A549 (cell line): ENCODE data around the gene PSMA4. TPM values are rescaled to one million over a fixed set of nuclear protein-coding genes. Genes with fewer than 3 reads are reported as not detected.

Source experiments
- ATAC-seq, 2 experiments: fragments of 200-7000 bp in 1 of 2; fragments of >200 bp in 1 of 2; cut with Nextera tagmentation in 1 of 2; cut with Tn5 transposase in 1 of 2; 3 replicates each; pipeline versions ENCODE4 v1.8.0 to v1.9.1; 2018 to 2020; ENCODE audit warnings: mild to moderate bottlenecking in 1 of 2, moderate library complexity in 1 of 2
- CTCF ChIA-PET: fragments of 300-600 bp; sonication (Branson Sonifier 250); formaldehyde crosslinking; extraction: SDS; loops from one replicate; lab custom pipeline; 2021; ENCODE audit warnings: antibody characterized with exemption, inconsistent platforms; lab: Yijun Ruan, JAX
- POLR2A ChIA-PET: fragments of 350-600 bp; formaldehyde crosslinking; extraction: SDS; loops from one replicate; lab custom pipeline; 2021; ENCODE audit warnings: antibody characterized with exemption, inconsistent platforms; lab: Yijun Ruan, JAX
- DNase-seq, 2 experiments: peaks; one replicate each; pipeline versions ENCODE4 v3.0.0 to v3.0.0-alpha.2; 2011 to 2016; ENCODE audit warnings: low read depth in 1 of 2, low spot score in 1 of 2
- FAIRE-seq: peaks from 2 replicates; lab custom pipeline; 2011; peaks lifted over from hg19 to GRCh38; lab: Jason Lieb, UNC
- H3K27ac ChIP-seq, 2 experiments: fragments of >200 bp; sonication (Bioruptor Twin); formaldehyde crosslinking; 3 replicates each; pipeline ENCODE4 v1.5.1; 2016 to 2017
- H3K4me1 ChIP-seq: fragments of >200 bp; sonication (Bioruptor Twin); formaldehyde crosslinking; 3 replicates; pipeline ENCODE4 v1.6.1; 2016
- H3K4me2 ChIP-seq: fragments of >200 bp; sonication (Bioruptor Twin); formaldehyde crosslinking; 3 replicates; pipeline ENCODE4 v1.6.1; 2016
- H3K4me3 ChIP-seq: fragments of >200 bp; sonication (Bioruptor Twin); formaldehyde crosslinking; 3 replicates; pipeline ENCODE4 v1.5.1; 2016
- H3K9me3 ChIP-seq: fragments of >200 bp; sonication (Bioruptor Twin); formaldehyde crosslinking; 3 replicates; pipeline ENCODE4 v1.6.1; 2016
- BCL3 ChIP-seq: fragments of >200 bp; sonication (Bioruptor Twin); formaldehyde crosslinking; IDR thresholded peaks from 3 replicates; pipeline ENCODE4 v1.6.1; 2016
- CEBPB ChIP-seq, 2 experiments: fragments of >200 bp in 1 of 2; sonication (Bioruptor Twin) in 1 of 2; formaldehyde crosslinking in 1 of 2; IDR thresholded peaks; 2 replicates each; pipeline ENCODE4 v1.6.1; 2012 to 2016
- CHD2 ChIP-seq: fragments of 150-350 bp; IDR thresholded peaks from 2 replicates; pipeline ENCODE4 v1.6.1; 2014; ENCODE audit warnings: low read length; ENCODE audit not compliant: partially characterized antibody
- CHD4 ChIP-seq: fragments of 200-600 bp; sonication (generic); IDR thresholded peaks from 2 replicates; pipeline ENCODE4 v1.6.1; 2016; ENCODE audit warnings: antibody characterized with exemption, mild to moderate bottlenecking, borderline replicate concordance
- CTCF ChIP-seq: fragments of >200 bp; sonication (Bioruptor Twin); formaldehyde crosslinking; IDR thresholded peaks from 3 replicates; pipeline ENCODE4 v1.5.1; 2016
- EHF ChIP-seq: fragments of 250-450 bp; sonication (Bioruptor Pico); IDR thresholded peaks from 2 replicates; pipeline ENCODE4 v1.5.0; 2020; ENCODE audit warnings: mild to moderate bottlenecking
- EHMT2 ChIP-seq: fragments of 200-600 bp; sonication (generic); IDR thresholded peaks from 2 replicates; pipeline ENCODE4 v1.6.1; 2016; ENCODE audit warnings: antibody characterized with exemption, low read depth, mild to moderate bottlenecking, moderate library complexity
- FOSB ChIP-seq: fragments of 250-450 bp; sonication (Bioruptor Pico); IDR thresholded peaks from 2 replicates; pipeline ENCODE4 v1.5.0; 2020; ENCODE audit warnings: mild to moderate bottlenecking, moderate library complexity
- FOXS1 ChIP-seq: fragments of 250-450 bp; sonication (Bioruptor Pico); IDR thresholded peaks from 2 replicates; pipeline ENCODE4 v1.5.0; 2020; ENCODE audit warnings: mild to moderate bottlenecking, moderate library complexity
- HES2 ChIP-seq: fragments of >200 bp; sonication (Bioruptor Twin); formaldehyde crosslinking; IDR thresholded peaks from 2 replicates; pipeline ENCODE4 v1.6.1; 2016
- HEYL ChIP-seq: fragments of 250-450 bp; sonication (Bioruptor Pico); IDR thresholded peaks from 2 replicates; pipeline ENCODE4 v1.8.0; 2021; ENCODE audit warnings: mild to moderate bottlenecking, moderate library complexity
- HMGXB4 ChIP-seq: fragments of 250-450 bp; sonication (Bioruptor Pico); IDR thresholded peaks from 2 replicates; pipeline ENCODE4 v1.5.0; 2021; ENCODE audit warnings: mild to moderate bottlenecking, moderate library complexity, borderline replicate concordance
- HOXB5 ChIP-seq: fragments of 250-450 bp; sonication (Bioruptor Pico); IDR thresholded peaks from 2 replicates; pipeline ENCODE4 v1.5.0; 2020; ENCODE audit warnings: mild to moderate bottlenecking, moderate library complexity
- JUN ChIP-seq, 2 experiments: fragments of >200 bp; sonication (Bioruptor Twin); formaldehyde crosslinking; IDR thresholded peaks; 2 replicates in 1 of 2; 3 replicates in 1 of 2; pipeline ENCODE4 v1.6.1; 2016 to 2017
- JUNB ChIP-seq: fragments of >200 bp; sonication (Bioruptor Twin); formaldehyde crosslinking; IDR thresholded peaks from 2 replicates; pipeline ENCODE4 v1.6.1; 2016
- KDM1A ChIP-seq: fragments of 200-600 bp; sonication (generic); IDR thresholded peaks from 2 replicates; pipeline ENCODE4 v1.6.1; 2016; ENCODE audit warnings: low read depth, mild to moderate bottlenecking
- MAZ ChIP-seq: fragments of 150-350 bp; IDR thresholded peaks from 2 replicates; pipeline ENCODE4 v1.6.1; 2014; ENCODE audit warnings: antibody characterized with exemption, low read depth, low read length, borderline replicate concordance
- NPAS2 ChIP-seq: fragments of 250-450 bp; sonication (Bioruptor Pico); IDR thresholded peaks from 2 replicates; pipeline ENCODE4 v1.8.0; 2022; ENCODE audit warnings: mild to moderate bottlenecking, moderate library complexity, borderline replicate concordance
- PBX3 ChIP-seq: IDR thresholded peaks from 2 replicates; pipeline ENCODE4 v1.6.1; 2012
- PHF8 ChIP-seq: fragments of 200-600 bp; sonication (generic); IDR thresholded peaks from 2 replicates; pipeline ENCODE4 v1.6.1; 2016; ENCODE audit warnings: low read depth, mild to moderate bottlenecking, antibody characterized with exemption, moderate library complexity, borderline replicate concordance
- RARB ChIP-seq: fragments of 250-450 bp; sonication (Bioruptor Pico); IDR thresholded peaks from 2 replicates; pipeline ENCODE4 v1.8.0; 2021; ENCODE audit warnings: mild to moderate bottlenecking, moderate library complexity
- REST ChIP-seq: fragments of 200-600 bp; sonication (generic); IDR thresholded peaks from 2 replicates; pipeline ENCODE4 v1.6.1; 2016; ENCODE audit warnings: antibody characterized with exemption, mild to moderate bottlenecking, moderate library complexity
- RFX5 ChIP-seq: fragments of 450-650 bp; IDR thresholded peaks from 2 replicates; pipeline ENCODE4 v1.7.1; 2014; ENCODE audit warnings: antibody characterized with exemption, mild to moderate bottlenecking, moderate library complexity
- SMC3 ChIP-seq: fragments of >200 bp; sonication (Bioruptor Twin); formaldehyde crosslinking; IDR thresholded peaks from 3 replicates; pipeline ENCODE4 v1.6.1; 2018; ENCODE audit warnings: inconsistent platforms
- SREBF2 ChIP-seq: fragments of 450-650 bp; IDR thresholded peaks from 2 replicates; pipeline ENCODE4 v1.6.1; 2014; ENCODE audit warnings: mild to moderate bottlenecking, moderate library complexity
- USF2 ChIP-seq: fragments of 450-650 bp; IDR thresholded peaks from 2 replicates; pipeline ENCODE4 v1.6.1; 2014; ENCODE audit warnings: antibody characterized with exemption
- ZC3H11A ChIP-seq: fragments of 450-650 bp; IDR thresholded peaks from 2 replicates; pipeline ENCODE4 v1.6.1; 2014; ENCODE audit warnings: antibody characterized with exemption, mild to moderate bottlenecking
- WGBS: methylation state at CpG from one replicate; pipeline ENCODE4 v1.1.6; 2017; ENCODE audit errors: missing lambda C conversion rate; 5-methylcytosine and 5-hydroxymethylcytosine counted together
- polyA minus RNA-seq: library from RNA; depleted of rRNA, polyadenylated mRNA; stranded (reverse); fragments of >200 nt; gene quantifications from 2 replicates; pipeline ENCODE4 v1.2.3, GENCODE V29; 2011; rRNA and poly(A)+ RNA removed
- polyA plus RNA-seq, 4 experiments: library from polyadenylated mRNA; depleted of rRNA in 3 of 4; stranded (reverse); fragments of >200 nt; fragmentation: RNase III in 1 of 4; extraction: RNeasy Plus Mini Kit Qiagen cat#74134 plus additional on column Dnase treatment in 1 of 4; gene quantifications; 2 replicates in 3 of 4; 3 replicates in 1 of 4; pipeline ENCODE4 v1.2.3, GENCODE V29; 2011 to 2017

PSMA4 gene
- 556 and 719 TPM in 2 replicates for polyA plus RNA-seq (2011; rRNA removed)
- polyA plus RNA-seq (2012; cell fraction: cytosol; rRNA removed) = 358 and 393 TPM in 2 replicates
- 118 and 167 TPM in 2 replicates for polyA plus RNA-seq (2012; cell fraction: nucleus; rRNA removed)
- polyA plus RNA-seq (2017; fragmentation: RNase III; extraction: RNeasy Plus Mini Kit Qiagen cat#74134 plus additional on column Dnase treatment) = 548 to 589 TPM (median 585 TPM) in 3 replicates
- 88.9 and 89.8 TPM in 2 replicates for polyA minus RNA-seq

GRCh38 chr15:78540141-78540870 lies at the start of gene PSMA4:
Gene PSMA4 (plus strand): TSS chr15:78540444. CDS start chr15:78541928, 1,484 bp downstream.
- ATAC-seq (peak; percentile 91 to 93), FAIRE-seq (no peak)
- CTCF ChIA-PET = interaction anchor here (0.5 to 2.1 kb wide), 14 partner anchors 10 to 272 kb away, joined by 3 to 10 read pairs (median 4); partner anchors contain the start of gene CHRNA5
- TF ChIP-seq BCL3 (peak; percentile 95; the same call in 2 of the 3 replicates), KDM1A (no peak), PHF8 (peak; percentile 94), SMC3 (no peak), JUNB (no peak), CTCF (no peak), EHMT2 (no peak), SREBF2 (no peak), HEYL (CRISPR knock-in tag) (no peak), HOXB5 (no peak), RARB (CRISPR knock-in tag) (no peak), NPAS2 (CRISPR knock-in tag) (no peak), CHD4 (0 out of 2 replicates have a peak, but pooled peaks have one; percentile 1), RFX5 (no peak), ZC3H11A (no peak), USF2 (peak; percentile 37; the same call in 1 of the 2 replicates), EHF (no peak), PBX3 (no peak), FOXS1 (no peak), HES2 (no peak), FOSB (CRISPR knock-in tag) (no peak), CHD2 (no peak), CEBPB (IDR thresholded peaks at IDR 0.05) (no peak), JUN (IDR thresholded peaks at IDR 0.05) (peak; percentile 91 to 97; a peak in 4 of 5 replicates), HMGXB4 (0 out of 2 replicates have a peak, but pooled peaks have one; percentile 22), MAZ (no peak), REST (no peak)

More at GRCh38 chr15:78540141-78540870, at the start of gene PSMA4:
- Histone ChIP-seq H3K9me3 (no peaks in the 10 kb centered on the region), H3K4me1 (peaks cover 13% of the 10 kb centered on the region), H3K4me3 (peak within 1 kb of the TSS; percentile 72), H3K27ac (peak within 1 kb of the TSS; percentile 93 to 96), H3K4me2 (peak within 1 kb of the TSS; percentile 90)
- DNase-seq = peak; percentile 95 to 97
- 2% methylated on average over 37 of the region's 56 CpGs for WGBS
- POLR2A ChIA-PET = interaction anchor here (0.6 to 4.8 kb wide), 23 partner anchors 9 to 391 kb away, joined by 3 to 69 read pairs (median 5); partner anchors contain the start of genes CHRNA5, HYKK, IDH3A and IREB2
